ENCODE data around the gene OR10A5.
"Not testable (repeated sequence)": the region's sequence is repeated elsewhere in the genome, so short reads cannot be mapped to it uniquely, and the experiment has no call there.

Gene OR10A5

GRCh38 chr11:6876325-6876724, 30.8 kb downstream of the OR10A5 start, which contains the start of gene OR10A4:
Gene OR10A4 (plus strand): TSS chr11:6876625. CDS start chr11:6876648, 23 bp downstream.
- no peak for DNase-seq

DNA sequence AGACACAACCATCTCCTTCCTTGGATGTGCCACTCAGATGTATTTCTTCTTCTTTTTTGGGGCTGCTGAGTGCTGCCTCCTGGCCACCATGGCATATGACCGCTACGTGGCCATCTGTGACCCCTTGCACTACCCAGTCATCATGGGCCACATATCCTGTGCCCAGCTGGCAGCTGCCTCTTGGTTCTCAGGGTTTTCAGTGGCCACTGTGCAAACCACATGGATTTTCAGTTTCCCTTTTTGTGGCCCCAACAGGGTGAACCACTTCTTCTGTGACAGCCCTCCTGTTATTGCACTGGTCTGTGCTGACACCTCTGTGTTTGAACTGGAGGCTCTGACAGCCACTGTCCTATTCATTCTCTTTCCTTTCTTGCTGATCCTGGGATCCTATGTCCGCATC, 31.4 kb downstream of the OR10A5 start:
- no peak for DNase-seq

GRCh38 chr11:6882751-6883150, 37.3 kb downstream of the OR10A5 start:
- no peak for DNase-seq

- not testable (repeated sequence) for DNase-seq
These were observed 42.2 kb downstream of the OR10A5 start for GRCh38 chr11:6887711-6888110.

GRCh38 chr11:6888830-6889229, 43.3 kb downstream of the OR10A5 start:
- DNase-seq, result no peak

- DNase-seq, result no peak
These were observed 44.4 kb downstream of the OR10A5 start for GRCh38 chr11:6889835-6890234.

DNA sequence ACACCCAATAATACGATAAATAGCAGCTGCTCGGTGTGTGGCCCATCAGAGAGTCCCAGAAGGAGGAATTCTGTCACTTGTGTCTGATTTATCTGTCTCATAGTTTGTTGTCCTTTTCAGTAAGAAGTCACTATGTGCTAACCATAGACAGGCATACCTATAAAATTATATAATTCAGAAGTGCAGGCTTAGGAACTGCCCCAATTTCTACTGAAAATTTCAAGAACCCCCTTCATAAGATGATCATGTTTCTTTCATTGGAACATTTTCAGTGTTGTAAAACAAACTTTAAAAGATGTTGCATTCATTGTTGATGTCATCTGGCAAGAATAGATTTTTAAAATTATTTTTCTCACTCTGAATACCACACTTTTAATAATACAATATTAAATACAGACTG, 46.9 kb downstream of the OR10A5 start, which contains the start of gene OR2D2:
OR2D2 (minus strand) TSS at position 101 of the 400 bp plus-strand sequence; CDS start at position 101, 0 bp downstream.
- DNase-seq, result no peak

DNA sequence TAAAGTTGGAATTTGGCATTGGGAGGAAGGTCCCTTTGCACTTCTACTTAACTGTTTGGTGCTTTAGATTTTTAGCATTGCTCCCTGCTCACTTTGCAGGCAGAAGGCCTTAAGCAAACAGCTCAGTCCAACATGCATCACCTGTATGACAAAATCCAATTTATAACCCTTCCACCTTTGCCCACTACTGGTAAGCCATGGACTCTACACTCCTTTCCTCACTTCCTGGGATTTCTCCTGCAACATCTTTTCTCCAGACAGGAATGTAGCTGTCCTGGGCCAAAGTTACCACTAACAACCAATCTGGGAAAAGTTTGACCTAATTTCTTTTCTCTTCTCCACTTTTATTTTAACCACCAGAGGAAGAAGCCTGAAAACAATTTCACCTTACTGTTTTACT, 48.6 kb downstream of the OR10A5 start:
- no peak for DNase-seq

DNA sequence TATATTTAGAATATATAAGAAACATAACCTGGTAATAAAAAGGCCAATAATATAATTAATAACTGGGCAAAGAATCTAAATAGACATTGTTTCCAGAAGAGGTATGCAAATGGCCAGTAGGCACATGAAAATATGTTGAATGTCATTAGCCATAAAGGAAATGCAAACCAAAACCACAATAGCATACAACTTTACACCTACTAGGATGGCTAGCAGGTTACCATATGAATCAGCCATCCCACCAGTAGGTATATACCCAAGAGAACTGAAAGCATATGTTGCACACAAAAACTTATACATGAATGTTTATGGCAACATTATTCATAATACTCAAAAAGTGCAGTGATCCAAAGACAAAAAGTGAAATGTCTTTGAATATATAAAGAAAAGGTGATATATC, 49.5 kb downstream of the OR10A5 start:
- no peak for DNase-seq

All from bone marrow (tissue), 2 donors.